ENCODE results near the gene KIF13A.

- TF ChIP-seq POLR2A (IDR thresholded peaks at IDR 0.05) (no peak), CTCF (IDR thresholded peaks at IDR 0.05) (no peak)
Observed at GRCh38 chr6:18031189-18031588, 43.8 kb upstream of the KIF13A start.
